Stromal cell of bone marrow (primary cell): Measurements from ENCODE around the gene MAP4K1.
"Not testable (repeated sequence)": the region's sequence is repeated elsewhere in the genome, so short reads cannot be mapped to it uniquely, and the experiment has no call there.

Experiments used
- DNase-seq: peaks from one replicate; pipeline ENCODE4 v3.0.0-alpha.2; 2012; ENCODE audit warnings: low read depth

The MAP4K1 gene

DNA sequence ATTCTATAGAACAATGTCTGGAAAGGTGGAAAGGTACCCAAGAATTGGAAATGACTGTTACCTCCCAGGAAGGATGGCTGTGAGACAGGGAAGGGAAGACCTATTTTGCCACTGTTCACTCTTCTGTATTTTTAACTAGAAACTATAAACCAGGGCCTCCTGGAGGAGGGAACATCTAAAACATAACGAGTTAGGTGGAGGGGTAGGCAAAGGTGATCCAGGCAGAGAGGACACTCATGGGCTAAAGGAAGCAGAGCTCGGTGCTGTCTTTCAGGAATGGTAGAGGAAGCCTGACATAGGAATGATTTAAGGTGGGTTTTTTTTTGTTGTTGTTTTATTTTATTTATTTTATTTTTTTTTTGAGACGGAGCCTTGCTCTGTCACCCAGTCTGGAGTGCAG, 7.1 kb upstream of the MAP4K1 start:
- DNase-seq = no peak

DNA sequence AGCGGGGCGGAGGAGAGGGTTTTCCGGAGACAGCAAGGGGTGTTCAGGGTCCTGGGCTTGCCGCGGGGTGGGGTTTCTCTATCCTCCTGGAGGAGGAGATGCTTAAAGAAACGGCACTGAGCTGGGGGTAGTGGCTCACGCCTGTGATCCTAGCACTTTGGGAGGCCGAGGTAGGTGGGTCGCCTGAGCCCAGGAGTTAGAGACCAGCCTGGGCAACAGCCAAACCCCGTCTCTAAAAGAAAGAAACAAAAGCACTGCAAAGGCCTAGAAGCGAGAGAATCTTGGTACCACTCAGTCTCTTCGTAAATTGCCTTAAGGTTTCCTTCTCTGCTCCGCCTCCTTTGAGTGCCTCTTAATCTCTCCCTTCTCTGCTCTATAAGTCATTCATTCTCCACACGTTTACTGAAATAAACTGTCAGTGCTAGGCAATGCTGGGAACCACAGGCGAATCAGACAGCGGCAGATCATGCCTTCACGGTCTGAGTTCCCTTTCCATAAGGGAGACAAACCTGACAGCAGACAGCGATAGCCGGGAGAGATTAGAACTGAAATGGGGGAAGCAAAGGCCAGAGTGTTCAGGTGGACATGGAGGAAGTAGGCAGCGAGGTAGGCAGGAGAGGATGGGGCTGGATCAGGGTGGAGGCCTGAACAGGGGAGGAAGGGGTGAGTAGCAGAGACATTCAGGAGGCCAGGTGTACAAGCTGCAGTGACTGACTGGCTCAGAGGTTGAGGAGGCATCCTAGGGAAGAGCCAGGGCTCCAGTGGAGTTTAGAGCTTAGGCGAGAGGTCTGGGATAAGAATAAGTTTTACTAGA, 1.8 kb upstream of the MAP4K1 start:
- DNase-seq = no peak

DNA sequence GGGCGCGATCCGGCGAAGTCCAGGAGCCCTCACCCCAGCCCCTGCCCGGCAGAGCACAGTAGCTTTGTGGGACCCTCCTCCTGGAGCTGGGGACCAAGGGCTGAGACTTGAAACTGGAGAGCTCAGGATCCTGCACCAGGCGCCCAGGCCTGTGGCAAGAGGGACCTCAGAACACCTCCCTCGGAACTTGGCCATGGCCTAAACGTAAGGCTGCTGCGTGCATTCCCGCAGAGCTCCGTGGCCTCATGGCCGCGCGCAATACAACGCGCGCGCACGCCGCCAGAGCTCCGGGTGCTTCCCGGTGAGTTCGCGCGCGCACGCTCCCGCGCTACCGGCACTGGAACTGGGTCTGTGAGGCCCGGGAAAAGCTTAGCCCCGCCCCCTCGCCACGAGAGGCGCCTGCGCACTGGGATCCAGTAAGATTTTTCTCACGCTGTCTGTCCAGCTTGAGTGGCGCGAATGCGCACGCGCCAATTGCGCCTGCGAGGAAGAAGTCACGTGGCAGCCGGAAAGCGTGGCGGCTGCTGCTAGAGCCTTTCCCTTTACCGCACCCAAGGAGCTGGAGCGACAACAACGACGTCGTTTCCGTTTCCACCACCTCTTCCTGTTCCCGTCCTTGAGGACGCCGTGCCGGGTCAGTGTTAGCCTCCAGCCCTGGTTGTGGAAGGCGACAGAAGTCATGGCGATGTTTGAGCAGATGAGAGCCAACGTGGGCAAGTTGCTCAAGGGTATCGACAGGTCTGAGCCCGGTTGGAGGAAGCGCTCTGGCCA, 1.0 kb upstream of the MAP4K1 start, which contains the start of gene EIF3K:
TSS of gene EIF3K (plus strand) at position 599 of the 771 bp plus-strand sequence. CDS start at position 680, 81 bp downstream.
- DNase-seq = peak; percentile 97

DNA sequence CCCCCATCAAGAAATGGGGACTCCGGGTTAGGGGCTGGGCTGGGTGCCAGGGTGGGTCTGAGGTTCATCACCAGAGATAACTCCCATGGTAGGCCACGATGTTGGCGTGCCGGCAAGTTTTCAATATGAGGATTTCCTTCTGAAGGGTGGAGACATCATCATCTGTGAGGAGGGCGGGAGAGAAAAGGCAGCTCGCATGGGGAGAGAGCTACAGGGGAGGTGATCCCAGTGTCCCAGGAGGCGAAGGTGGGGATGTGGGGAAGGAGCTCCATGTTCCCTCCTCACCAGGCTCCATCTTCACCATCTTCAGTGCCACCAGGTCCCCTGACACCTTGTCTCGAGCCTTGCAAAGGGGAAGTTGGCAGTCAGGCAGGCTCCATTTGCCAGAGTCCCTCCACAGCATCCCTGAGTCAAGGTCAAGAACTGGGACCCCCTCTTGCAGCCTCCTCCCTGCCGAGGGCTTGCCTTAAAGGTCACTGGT, 430 bp downstream of the MAP4K1 start:
- no peak for DNase-seq

DNA sequence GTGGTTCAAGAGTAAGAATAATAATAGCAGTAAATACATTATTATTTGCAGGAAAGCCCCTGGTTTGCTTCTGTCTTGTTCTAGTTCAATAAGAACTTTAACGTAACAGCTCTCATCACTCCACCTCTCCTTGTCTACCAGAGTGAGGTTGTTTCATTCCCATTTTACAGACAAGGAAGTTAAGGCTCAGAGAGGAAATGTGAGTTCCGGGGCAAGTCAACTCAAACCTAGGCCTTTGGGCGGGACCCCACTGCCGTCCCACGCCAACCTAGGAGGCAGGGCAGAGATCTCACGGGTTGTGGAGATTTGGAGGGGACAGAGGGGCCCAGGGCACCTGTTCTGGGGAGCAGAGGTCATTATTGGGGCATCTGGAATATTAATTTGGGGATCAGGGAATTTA, 1.5 kb downstream of the MAP4K1 start:
- no peak for DNase-seq

DNA sequence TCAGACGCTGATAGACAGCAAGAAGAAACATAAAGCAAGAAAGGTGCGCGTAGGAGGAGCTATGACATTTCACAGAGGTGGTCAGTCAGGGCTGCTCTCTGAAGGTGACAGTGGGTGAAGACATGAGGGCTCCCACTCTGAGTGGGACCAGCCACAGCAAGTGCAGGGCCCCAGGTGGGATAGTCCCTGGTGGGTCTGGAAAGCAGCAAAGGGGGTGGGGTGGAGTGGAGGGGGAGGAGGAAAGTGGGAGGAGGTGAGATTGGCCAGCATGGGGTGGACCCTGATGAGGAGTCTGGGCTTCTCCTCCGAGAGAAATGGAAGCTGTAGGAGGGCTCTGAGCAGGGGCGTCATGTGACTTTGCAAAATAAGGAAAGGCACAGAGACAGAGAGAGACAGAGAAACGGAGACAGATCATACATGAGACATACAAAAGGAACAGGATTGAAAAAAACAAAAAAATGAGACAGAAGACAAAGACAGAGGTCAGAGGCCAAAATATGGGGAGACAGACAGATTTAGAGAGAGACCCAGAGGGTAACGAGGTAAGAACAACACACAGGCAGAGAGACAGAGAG, 2.7 kb downstream of the MAP4K1 start:
- no peak for DNase-seq

DNA sequence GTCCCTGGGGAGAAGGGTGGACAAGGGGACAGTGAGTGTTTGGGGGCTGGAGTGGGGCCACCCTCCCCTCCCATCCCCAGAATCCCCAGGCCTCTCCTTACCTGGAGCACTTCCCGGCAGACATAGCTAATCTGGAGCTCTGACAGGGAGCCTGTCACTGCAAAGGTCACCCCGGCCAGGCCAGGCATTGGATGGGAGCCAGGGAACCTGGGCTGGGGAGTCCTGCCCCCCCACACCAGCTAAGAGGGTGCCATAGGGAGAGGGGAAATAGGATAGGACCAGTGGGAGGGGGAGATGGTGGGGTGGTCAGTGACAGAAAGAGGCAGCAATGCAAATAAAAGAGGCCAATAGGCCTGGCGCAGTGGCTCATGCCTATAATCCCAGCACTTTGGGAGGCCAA, 3.5 kb downstream of the MAP4K1 start:
- DNase-seq = no peak

DNA sequence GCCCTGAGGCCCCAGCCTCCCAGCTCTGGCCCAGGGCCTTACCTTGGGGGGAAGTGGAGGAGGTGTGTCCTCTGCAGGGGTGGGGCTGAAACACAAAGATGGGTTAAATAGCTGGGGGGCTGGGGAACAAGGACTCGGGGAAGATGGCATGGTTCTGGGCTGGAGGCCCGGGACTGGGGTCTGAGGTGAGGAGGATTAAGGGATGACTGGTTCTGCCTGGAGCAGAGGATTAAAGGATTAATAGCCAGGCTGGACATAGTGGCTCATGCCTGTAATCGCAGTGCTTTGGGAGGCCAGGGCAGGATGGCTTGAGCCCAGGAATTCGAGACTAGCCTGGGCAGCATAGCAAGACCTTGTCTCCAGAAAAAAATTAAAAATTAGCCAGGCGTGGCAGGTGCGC, 11.6 kb downstream of the MAP4K1 start:
- DNase-seq = no peak

DNA sequence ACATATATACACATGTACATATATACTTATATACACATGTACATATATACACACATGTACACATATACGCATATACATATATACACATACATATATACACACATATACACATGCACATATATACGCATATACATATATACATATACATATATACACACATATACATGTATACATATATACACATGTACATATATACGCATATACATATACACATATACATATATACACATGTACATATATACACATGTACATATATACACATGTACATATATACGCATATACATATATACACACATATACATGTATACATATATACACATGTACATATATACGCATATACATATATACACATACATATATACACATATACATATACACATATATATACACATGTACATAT, 14.9 kb downstream of the MAP4K1 start:
- DNase-seq = not testable (repeated sequence)

DNA sequence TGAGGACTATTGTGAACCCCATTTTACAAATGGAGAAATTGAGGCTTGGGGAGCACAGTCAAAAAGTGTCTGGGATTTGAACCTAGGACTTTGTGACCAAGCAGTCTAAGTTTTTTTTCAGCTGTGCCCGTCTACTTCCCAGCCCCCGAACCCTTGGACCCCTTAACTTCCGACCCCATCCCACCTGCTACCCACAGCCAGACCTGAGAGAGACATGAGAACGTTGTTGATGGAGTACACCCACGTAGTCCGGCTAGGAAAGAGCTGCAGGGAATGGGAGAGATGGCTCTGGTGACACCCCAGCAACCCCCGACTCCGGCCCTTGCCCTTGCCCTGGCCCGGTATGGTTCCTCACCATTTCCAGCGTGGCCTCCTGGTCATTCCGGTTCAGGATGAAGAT, 18.0 kb downstream of the MAP4K1 start:
- DNase-seq = no peak

DNA sequence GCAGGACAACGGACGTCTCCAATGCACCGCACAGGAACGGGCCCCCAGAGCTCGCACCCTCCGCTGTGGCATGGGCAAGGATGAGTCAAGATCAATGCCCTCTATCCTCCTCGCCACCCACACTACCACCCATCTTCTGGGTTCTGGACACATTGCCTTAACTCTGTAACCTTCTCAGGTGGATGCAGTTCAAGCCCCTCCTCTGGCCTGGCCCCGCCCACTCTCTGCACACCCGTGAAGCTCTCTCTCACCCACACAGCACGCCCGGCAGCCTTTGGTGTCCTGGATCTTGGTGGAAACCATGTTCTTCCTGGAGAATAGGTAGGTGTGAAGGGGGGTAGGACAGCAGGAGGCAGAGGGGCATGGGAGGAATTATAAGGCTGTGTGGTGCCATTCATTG, 20.7 kb downstream of the MAP4K1 start:
- no peak for DNase-seq

DNA sequence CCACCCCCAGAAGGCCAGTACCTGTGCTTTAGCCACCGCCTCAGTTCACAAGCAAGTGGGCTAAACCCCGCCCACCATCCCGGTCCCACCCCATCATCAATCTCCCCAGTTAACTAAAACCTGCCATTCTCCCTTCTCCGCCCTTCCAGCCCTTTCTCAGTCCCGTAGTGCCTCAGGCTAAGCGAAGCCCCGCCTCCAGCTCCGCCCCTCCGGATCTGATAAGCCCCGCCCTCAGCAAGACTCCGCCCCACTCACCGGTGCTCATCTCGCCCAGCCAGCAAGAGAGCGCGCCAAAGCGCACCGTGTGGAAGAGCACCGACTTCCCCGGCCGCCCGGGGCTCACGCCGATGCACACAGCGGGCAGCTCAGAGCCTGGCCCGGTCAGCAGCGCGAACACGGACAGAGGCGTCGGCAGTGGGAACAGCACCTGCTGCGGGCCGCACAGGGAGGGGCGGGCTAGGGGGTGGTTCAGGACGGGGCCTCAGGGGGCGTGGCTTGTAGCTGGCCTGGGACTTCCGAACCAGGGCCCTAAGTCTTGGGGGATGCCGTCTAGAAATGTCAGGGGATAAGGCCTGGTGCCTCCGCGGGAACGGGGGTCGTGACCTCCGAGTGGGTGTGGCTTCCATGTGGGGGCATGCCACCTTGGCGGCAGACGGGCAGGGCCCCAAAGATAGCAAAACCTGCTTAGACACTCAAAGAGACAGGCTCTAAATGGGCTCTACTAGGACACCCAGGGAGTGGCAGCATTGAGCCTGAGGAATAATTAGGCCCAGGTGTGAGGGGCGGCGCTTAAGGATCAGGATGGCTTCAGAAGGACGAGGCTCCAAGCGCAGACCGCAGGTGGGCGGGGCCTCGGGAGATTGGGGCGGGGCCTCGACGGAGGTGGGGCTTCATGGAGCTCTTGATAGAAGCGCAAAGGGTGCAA, 21.4 kb downstream of the MAP4K1 start:
- DNase-seq = no peak

DNA sequence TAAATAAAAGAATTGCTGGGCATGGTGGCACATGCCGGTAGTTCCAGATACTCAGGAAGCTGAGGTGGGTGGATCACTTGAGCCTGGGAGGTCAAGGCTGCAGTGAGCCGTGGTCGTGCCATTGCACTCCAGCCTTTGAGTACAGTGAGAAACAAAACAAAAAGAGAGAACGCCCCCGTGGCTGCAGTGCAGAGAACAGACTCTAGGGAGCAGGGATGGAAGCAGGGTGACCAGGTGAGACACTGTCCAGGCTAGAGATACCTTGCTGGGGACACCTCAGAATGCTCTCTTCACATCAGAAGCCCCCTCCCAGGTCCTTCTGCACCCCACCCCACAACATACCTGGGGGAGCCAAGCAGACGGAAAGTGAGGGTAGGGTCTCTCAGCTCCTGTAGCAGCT, 24.8 kb downstream of the MAP4K1 start:
- DNase-seq = no peak

DNA sequence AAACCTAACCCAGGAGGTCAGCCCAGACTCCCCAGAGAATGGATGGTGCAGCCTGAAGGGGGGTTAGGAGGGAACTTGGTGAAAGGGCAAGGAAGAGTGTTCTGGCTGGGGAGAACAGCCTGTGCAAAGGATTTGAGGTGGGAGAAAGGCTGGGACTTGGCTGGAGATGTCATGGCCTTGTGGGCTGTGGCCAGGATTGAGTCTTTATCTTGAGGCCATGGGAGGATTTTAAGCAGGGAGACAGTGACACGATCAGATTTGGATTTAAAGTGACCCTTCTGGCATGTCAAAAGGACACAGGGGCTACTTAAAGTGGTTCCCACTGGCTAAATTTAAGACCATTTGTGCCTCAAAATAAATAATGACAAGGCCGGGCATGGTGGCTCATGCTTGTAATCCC, 29.7 kb downstream of the MAP4K1 start:
- DNase-seq = no peak

DNA sequence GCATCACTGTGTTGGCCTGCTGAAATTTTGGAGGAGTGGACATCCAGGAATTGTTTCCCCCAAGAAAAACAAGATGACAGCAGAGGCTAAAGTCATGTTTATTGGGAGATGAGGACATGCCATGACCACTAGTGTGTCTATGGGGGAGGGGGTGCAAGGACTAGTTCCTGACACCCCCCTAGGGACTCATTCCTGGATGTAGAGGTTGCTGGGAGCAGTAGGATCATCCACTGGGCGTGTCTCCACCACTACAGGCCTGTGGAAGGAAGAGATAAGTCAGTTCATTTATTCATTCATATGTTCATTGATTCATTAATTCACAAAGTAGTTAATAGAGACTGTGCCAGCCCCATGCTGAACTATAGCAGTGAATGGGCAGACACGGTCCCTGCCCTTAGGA, 30.2 kb downstream of the MAP4K1 start:
- DNase-seq = no peak

DNA sequence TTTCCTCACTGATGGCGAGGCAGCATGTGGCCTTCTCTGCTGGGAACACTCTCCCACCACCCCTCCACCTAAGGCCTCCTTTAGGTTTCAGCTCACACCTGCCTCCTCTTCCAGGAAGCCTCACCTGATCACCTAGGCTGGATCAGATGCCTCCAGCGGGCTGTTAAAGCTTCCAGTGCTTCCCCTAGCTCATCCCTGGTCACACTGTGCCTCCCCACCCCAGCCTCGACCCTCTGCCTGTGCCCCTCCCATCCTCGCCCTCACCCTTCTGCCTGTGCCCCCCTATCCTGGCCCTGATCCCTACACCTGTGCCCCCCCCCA, 33.8 kb downstream of the MAP4K1 start:
- DNase-seq = no peak

DNA sequence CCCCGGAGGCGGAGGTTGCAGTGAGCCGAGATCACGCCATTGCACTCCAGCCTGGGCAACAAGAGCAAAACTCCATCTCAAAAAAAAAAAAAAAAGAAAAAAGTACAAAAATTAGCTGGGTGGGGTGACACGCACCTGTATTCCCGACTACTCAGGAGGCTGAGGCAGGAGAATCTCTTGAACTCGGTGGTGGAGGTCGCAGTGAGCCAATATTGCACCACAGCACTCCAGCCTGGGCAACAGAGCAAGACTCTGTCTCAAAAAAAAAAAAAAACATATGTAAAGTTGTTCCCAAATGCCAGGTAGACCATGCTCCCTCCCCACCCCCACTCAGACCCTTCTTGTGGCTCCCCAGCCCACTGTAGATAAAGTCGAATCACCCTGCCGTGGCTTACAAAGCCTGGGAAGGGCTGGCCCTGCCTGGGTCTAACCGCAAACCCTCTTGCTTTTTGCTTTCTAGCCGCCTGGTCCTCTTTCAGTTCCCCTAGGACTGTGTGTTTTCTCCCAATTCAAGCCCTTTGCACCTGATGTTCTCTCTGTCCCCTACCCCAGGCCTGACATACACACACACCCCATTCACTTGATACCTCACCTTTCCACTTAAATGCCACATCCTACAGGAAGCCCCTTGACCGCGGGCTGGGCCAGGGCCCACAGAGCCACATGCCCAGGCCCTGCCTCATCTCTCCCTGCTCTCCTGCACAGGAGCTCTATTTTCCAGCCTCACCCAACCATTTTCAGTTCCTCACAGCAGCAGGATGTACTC, 34.4 kb downstream of the MAP4K1 start:
- DNase-seq = no peak

DNA sequence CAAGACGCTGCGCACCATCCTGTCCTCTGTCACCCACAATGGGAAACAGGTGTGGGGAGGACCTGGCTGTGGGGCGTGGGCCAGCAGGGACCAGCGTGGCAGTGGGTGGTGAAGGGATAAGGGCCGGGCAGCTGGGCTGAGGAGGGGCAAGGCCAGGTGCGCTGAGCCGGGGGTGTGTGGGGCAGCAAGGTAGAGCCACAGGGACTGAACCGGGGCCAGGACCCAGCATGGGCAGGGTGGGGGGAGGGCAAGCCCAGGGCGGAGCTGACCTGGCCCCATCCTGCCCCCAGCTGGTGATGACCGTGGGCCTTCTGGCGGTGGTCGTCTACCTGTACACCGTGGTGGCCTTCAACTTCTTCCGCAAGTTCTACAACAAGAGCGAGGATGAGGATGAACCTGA, 37.7 kb downstream of the MAP4K1 start:
- DNase-seq = no peak

DNA sequence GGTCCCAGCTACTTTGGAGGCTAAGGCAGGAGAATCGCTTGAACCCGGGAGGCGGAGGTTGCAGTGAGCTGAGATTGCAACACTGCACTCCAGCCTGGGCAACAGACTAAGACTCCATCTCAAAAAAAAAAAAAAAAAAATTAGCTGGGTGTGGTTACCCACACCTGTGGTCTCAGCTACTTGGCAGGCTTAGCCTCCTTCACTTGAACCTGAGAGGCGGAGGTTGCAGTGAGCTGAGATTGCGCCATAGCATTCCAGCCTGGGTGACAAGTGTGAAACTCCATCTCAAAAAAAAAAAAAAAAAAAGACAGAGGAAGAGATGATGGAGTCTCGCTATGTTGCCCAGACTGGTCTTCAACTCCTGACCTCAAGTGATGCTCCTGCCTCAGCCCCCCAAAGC, 38.4 kb downstream of the MAP4K1 start:
- not testable (repeated sequence) for DNase-seq

DNA sequence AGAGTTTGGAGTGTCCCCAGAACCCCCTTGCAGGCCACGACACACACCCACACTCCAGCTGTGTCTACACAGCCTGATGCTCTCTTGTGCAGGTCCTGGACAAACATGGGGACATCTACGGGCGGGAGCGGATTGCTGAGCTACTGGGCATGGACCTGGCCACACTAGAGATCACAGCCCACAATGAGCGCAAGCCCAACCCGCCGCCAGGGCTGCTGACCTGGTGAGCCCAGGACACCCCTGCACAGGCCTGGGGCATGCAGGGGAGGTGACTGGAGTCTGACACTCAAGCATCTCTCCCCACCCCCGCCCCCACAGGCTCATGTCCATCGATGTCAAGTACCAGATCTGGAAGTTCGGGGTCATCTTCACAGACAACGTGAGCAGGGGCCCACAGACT, 39.9 kb downstream of the MAP4K1 start:
- DNase-seq = no peak

DNA sequence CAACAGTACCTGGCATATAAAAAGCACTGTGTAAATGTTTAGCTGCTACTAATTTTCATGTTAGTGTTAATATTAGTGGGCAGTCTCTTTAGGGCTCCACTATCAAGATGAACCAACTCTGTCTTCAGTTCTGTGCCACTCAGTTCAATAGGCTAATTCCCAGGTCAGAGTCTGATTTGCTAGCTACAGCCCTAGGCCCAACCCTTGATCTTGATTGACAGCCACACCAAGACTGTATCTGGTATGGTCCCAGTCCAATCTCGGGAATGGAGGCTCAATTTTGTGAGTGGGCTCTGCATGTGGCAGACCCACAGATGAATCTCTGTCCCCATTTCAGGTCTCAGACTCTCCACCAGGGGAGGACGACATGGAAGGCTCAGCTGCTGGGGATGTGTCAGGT, 46.1 kb downstream of the MAP4K1 start:
- no peak for DNase-seq
